Retina (tissue), 1 donor: Measurements from ENCODE around the gene CPNE4.

Experiments used
- DNase-seq: peaks from one replicate; pipeline ENCODE4 v3.0.0-alpha.2; 2016

CPNE4 gene

DNA sequence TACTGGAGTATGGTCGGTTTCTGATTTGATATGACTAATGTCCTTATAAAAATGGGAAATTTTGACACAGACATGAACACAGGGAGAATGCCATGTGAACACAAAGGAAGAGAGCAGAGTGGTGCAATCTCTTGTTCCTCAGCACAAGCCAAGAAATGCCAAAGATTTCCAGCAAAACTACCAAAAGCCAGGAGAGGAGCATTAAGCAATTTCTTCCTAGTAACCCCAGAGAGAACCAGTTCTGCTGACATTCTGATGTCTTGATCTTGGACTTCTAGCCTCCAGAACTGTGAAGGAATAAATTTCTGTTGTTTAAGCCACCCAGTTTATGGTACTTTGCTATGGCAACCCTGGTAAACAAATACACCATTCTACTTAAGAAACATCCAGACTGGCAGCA is 304.2 kb downstream of the CPNE4 start:
- DNase-seq = no peak

DNA sequence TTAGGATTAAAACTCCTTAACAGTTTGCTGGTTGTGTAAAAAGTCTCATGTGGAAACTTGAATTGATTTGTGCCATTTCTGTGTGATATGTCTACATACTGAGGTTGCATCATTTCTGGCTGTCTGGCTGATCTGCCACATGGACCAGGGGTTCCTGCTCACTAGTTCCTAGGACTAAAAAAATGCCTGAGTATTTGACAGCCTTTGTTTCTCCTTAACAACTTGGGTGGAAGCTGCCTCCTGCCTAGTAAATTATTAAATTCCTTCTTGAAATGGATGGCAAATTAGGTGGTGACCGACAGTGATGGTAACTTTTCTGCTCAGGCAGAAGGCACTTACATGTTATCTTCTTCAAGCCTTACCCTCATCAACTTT is 305.2 kb downstream of the CPNE4 start:
- DNase-seq = no peak

DNA sequence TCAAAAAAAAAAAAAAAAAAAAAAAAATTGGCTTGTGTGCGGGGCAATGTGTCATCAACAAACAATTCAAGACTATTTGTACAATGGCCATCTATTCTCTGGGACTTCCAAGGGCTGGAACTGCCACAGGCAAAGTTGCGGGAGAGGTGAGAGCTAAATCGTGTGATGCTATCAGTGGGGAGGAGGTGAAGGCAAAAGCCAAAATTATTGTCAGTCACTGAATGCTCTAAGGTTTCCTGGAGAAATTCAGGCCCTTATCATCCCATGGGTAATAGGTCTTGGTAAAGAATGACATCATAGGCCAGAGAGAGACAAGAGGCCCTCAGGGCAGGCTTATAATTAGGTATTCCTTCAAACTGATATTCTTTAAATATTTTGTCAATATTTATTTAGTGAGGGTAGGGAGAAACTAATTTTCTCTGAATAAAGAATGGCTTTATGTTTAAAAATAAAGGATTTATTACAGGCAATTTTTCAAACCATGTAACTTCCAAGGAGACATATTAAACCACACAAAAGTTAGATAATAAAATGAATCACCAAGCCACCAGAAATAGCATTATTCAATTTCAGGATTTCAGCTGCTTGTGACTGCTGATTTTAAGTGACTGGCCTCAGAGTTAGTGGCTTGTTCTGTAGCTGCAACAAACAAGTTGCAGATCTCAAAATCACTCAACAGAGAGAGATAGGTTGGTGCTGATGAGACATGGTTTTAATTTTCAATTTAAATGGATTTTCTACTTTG is 305.7 kb downstream of the CPNE4 start:
- no peak for DNase-seq

DNA sequence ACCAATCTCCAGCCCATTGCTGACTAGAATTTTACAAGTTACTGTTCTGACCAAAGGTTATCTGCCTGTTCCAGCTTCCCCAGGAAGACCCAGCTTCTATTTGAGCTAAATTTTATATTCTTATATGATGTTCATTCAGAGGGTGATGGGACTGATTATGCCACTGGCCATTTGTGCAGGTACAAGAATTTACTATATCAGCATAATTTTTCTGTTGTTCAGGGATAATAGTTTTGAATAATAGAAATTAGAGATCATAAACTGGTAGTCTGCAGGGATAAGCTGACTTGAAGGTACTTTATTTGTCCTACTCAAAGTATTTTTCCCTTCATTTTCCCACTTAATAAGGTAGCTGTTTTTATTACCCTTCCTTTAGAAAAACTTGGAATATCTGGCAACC is 309.4 kb downstream of the CPNE4 start:
- no peak for DNase-seq

DNA sequence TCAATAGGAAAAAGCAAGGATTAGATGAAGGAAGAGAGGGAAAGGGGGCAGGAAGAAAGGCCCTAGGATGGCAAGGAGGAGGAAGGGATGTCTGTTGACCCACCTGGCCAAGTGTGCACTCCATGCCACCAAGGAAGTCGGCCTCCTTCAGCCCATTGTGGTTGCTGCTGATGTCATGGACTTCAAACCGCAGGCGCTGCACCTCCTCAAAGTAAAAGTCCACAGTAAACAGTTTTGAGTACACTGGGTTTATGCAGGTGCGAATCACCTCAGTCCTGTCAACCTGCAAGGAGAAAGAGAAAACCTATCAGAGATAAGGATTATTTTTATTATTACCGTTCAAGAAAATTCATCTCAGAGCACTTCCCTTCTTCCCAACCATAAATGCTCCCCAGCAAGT is 311.5 kb downstream of the CPNE4 start:
- DNase-seq = no peak

DNA sequence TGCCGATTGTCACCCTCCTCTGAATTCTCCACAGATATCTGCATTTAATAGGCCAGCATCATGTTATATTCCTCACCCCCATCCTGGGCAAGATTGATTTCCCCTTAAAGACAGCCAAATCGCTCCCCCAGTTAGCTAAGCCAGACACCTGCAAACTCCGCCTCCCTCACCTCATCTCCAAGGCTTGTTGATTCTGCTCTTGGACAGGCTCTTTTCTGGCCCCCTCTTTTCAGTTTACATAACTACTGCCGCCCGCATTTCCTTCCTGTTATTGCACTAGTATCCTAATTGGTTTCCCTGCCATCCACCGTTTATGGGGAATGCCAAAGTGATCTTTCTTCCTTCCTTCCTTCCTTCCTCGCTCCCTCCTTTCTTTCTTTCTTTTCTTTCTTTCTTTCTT is 317.3 kb downstream of the CPNE4 start:
- no peak for DNase-seq

DNA sequence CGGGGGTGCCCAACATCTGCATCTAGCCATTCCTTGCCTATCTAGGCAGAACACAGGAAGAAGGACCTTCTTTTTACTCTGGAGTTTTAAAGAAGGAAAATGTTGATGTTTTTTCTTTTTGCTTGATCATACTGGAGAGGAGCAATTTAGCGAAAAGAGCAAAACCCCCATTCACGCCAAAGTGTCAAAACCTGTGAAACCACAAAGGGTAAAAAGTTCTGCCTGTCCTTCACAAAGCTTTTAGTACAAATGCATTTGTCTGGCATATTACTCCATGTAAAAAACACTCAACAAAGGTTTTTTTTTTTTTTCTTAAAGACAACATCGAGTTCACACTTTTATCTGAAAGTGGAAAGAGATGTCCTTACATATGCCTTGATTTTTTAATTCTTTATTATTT is 317.9 kb downstream of the CPNE4 start:
- no peak for DNase-seq

DNA sequence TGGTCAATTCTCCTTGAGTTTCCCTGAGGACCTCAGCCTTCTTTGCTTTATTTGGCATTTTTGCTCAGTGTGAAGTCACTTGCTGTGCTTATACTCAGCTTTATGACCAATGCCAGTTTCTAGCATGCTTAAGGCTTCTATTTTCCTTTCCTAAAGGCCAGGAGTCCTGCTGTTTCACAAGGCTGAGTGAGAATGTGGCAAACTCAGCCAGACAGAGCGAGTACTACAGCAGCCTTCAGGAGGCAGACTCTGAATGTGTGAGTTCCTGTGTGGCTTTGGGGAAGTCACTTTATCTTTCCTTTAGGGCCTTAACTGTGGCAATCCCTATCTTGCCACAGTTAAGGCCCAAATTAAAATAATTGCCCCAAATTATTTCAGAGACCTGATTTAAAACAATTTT is 318.8 kb downstream of the CPNE4 start:
- DNase-seq = no peak

DNA sequence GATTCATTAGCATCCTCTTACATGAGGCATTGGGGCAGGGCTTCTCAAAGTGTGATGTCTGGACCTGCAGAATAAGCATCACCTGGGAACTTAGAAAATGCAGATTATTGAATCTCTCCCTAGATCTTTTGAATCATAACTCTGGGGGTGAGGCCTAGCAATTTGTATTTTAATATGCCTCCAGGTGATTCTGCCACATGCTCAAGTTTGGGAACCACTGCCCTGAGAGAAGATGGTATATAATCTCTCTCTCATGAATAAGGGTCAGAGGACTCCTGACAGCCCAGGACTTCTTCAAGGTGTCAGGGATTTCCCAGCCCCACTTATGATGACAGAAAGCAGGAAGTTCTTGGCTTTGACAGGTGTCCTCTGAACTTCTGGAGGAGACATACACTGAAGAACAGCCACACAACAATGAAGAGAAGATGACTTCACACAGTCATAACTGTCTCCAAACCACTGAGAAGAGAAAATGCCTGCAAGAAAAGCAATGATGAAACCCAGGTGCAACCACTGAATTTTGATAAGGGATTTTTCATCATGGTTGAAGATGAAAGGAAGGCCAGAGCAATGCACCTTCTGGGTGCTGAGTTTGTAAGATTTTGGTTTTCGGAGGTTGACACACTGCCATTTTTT is 320.1 kb downstream of the CPNE4 start:
- no peak for DNase-seq

DNA sequence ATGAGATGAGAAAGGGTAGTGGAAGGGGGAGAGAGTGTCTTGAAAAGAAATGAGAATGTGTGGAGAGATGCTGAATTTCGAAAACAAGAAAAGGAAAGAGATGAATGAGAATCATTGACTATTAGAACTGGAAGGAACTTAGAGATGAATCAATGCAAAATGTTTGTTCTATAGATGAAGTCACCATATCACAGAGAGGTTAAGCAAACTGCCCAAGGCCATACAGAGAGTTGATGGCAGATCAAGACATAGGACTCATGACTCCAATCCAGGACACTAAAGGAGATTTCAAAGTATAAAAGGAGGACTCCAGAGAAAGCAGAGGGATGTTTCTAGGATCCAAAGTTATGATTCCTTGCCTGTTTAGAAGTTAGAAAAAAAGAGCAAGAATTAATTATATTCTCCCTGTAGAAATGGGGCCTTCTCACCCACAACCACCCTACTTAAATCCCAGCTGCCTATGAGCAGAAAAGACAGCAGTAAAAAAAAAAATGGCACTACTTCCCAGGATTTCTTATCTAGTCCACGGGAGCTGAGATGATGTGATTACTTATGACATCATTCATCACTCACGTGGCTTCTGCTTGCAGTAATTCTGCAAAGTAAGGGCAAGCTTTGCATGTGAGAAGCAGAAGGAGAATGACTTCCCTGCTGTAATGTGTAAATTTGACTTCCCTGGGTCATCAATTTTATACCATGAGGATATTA is 321.2 kb downstream of the CPNE4 start:
- no peak for DNase-seq

DNA sequence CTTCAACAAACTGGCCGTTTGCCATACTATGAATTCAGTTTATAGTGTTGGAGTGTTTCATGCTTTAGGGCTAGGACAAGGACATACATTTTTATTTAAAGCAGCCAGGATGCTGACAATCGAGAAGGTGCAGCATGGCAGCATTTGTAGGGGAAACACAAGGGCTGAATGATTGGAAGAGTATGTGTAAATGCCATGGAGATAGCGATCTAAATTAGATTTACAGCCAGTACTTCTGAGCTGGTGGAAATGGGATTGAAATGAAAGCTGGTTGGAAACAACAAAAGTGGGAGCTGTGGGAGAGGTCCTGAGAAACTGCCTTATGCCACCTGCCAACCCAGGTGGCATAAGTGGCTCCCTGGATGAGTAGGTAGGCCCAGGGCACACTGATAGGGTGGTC is 322.2 kb downstream of the CPNE4 start:
- DNase-seq = no peak

DNA sequence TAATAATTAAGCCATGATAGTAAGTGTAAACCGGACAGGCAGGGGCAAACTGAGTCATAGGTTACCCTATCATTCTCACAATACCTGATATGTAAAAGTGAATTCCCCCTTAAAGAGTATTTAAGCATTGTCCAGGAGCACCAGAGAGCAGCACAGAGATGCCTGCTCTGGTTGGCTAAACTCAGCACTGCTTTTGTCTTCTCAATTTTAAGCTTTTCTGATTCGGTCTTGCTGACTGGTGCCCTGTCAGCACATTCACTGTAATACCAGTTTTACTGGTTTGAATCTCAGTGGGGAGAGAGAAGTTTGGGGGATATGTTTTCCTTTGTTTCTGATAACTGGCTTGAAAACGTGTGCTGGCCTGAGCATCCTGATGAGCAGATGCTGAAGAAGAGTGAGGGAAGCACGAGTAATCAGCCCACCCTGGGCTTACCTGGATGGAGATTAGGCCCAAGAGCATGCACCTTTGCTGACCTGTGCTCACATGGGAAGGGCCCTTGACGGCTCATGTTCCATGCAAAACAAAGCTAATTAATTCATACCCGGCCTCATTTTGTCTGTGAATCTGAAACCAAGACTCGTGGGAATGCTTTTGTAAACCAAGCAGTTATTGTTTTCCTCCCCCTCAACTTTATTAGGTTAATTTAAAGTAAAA is 323.6 kb downstream of the CPNE4 start:
- DNase-seq = no peak

DNA sequence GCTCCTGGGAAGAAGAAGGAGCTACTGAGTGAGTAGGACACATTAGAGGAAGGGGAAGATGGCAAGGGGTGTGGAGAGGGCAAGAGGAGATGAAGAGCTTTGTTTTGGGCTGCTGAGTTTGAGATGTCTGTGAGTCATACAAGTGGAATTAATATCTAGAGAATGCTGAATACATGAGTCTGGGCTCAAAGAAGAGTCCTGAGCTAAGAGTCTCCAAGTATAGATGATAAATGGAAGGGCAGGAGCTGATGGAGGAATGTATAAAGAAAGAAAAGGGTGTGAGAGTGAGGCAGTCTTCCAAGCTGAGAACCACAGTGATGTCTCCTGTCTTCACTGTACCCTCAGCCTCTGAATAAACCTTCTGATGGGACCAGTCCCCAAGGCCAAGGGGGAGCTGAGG is 326.6 kb downstream of the CPNE4 start:
- no peak for DNase-seq

DNA sequence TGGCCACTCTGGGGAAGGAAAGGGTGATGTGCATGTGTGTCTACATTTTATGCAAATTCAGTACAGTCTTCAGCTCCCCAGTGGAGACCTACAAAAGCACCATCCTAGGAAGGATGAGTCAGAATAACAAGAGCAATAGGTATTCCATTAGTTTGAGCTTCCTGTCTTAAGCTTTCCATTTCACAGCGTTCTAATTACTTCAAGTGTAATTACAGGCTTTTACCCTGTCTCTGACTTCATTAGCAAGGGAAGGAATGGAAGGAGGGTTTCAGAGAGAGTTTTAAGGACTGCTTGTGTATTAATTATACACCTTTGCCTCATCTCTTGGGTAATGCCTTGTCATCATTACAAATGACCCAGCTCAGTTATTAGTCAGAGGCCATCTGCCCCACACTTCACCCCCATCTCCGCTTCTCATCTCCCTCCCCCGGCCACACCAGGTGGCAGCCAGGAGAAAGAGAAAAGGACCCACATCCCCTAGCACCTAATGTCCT is 329.2 kb downstream of the CPNE4 start:
- no peak for DNase-seq

DNA sequence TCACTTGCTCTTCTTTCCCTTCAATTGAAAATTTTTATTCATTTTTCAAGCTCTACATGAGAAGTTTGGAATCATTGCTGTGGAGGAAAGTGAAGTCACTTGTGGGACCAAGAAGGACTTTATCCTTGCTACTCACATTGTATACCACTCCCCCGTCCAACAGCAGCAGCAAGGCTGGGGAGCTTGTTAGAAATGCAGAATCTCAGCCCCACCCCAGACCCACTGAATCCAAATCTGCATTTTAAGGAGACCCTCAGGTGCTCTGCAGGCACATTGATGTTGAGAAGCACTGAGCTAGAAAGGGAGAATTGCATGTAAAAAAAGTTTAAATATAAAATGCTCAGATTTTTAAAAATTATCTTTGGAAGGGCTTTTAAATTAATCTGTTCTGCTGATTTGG is 329.7 kb downstream of the CPNE4 start:
- DNase-seq = no peak

DNA sequence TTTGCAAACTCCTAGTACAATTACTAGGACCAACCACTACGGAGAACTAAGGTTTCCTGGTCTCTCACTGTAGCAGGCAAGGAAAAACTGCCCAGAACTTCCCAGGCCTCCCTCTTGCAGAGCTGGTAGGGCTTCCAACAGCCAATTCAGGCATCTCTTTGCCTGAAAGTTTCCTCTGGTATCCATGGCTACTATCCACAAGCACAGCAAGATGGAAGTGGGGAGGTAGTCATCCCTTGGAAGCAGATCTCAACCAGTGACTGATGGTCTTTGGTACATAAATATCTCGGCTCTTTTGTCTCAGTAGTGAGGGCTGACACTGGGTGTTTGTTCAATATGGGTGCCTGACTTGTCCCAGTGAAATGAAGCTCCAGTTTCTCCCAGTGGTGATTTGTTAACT is 330.7 kb downstream of the CPNE4 start:
- no peak for DNase-seq

DNA sequence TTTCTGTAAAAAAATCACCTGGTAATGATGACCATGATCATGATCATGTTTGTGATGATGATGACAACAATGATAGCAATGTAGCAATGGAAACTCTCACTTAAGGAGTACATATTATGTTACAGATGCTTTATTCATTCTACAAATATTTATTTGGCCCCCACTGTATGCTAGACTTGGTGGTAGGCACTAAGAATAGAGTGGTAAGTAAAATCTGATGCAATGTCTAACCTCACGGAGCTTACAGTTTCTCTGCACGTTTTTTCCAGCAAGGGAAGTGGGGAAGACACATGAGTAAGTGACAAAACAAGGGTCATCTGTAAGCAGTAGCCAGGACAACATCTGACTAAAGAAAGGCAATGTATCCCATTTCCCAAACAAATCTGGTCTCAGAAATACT is 332.7 kb downstream of the CPNE4 start:
- no peak for DNase-seq

DNA sequence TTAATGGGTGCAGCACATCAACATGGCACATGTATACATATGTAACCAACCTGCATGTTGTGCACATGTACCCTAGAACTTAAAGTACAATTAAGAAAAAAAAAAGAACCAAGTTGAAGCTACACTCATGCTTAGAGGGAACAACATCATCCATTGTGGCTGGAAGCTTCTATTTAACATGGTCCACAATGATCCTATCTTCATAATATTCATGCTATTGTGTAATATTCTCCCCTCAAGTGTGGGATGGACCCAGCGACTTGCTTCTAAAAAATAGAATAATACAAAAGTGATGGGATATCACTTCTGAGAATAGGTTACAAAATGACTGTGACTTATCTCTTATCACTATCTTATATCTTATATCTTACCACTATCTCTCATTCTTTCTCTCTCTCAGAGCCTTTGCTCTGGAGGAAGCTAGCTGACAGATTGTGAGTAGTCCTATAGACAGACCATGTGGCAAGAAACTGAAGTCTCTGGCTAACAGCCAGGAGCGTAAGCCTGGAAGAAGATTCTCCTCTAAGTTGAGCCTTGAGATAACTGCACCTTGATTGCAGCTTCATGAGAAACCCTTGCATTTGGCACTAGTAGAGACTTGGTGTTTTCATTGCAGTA is 333.6 kb downstream of the CPNE4 start:
- DNase-seq = no peak

DNA sequence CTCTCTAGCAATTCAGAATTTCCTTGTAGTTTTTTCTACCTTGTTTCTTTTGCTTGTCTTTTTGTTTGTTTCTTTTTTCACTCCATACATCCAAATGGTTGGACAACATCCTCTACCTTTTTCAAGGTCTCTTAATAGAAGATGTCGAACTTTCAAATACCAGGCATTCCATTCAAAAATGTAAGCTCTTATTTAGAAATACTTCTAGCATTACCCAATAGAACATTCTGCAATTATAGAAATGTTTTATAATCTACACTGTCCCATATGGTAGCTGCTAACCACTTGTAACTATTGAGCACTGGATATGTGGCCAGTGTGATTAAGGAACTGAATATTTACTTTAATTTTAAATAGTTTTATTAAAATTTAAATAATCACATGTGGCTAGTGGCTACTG is 335.8 kb downstream of the CPNE4 start:
- no peak for DNase-seq

DNA sequence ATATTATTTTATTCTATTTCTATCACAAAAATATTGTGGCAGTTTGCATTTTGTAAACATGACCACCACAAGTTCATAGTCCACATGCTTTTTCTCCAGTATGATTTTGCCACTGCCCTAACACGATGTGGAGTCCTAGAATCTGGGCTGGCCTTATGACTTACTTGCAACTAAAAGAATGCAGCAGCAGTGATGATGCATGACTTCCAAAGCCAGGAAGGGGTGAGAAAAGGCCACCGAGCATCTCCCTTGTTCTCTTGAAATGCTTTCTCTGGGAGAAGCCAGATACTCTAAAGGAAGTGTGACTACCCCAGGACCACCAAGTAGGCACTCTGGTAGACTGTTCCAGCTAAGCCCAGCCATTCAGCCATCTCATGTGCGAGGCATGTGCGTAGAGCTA is 340.4 kb downstream of the CPNE4 start:
- no peak for DNase-seq

DNA sequence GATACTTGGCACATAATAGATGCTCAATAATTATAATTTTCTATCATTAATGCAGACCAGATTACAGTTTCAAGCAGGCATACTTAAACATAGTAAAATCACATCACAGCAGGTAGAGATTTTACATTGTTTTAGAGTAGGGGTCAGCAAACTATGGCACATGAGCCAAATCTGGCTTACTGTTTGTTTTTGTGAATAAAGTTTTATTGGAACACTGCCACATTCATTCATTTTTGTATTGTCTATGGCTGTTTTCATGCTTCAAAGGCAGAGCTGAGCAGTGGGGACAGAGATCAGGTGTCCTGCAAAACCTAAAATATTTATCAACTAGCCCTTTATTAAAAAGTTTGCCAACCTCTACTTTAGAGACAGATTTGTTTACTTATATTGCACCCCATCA is 342.5 kb downstream of the CPNE4 start:
- no peak for DNase-seq

DNA sequence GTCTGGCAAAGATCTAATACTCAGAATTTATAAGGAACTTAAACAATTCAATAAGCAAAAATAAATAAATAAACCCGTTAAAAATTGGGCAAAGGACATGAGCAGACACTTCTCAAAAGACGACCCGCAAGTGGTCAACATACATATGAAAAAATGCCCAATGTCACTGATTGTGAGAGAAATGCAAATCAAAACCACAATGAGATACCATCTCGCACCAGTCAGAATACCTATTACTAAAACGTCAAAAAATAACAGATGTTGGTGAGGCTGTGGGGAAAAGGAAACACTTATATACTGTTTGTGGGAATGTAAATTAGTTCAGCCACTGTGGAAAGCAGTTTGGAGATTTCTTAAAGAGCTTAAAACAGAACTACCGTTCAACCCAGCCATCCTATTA is 344.0 kb downstream of the CPNE4 start:
- DNase-seq = no peak

DNA sequence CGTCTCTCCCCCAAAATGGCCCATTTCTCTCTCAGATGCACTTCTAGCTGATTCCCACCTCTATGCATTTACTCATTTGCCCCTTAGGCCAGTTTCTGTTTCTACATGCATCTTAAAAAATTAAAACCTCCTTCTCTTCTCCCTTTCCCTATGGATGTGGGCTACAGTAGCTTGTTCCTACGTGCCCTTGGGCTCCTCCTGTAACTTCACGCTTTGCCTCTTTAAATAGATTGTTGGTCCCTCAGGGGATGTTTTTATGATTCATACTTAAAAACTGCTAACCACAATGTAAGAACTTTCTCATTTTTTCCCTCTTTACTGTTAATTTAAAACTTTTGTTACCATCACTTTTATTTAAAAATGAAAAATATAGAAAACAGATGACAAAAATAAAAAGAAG is 346.4 kb downstream of the CPNE4 start:
- DNase-seq = no peak
